Endothelial cell of umbilical vein (primary cell): ENCODE results near the gene PRKCZ. TPM values are rescaled to one million over a fixed set of nuclear protein-coding genes. Genes with fewer than 3 reads are reported as not detected.

Experiments used
- BruUV-seq: library from RNA; stranded (reverse); fragments of 400-500 nt; replicated peaks from 2 replicates; lab custom pipeline; 2021; lab: Mats Ljungman, UMichigan
- CTCF ChIA-PET: fragments of 300-600, 350-600 bp; sonication (Branson Sonifier 250); formaldehyde crosslinking; loops from one replicate; lab custom pipeline; 2021; ENCODE audit warnings: antibody characterized with exemption, inconsistent platforms; lab: Charles Lee
- POLR2A ChIA-PET: fragments of 300-600, 350-600 bp; sonication (Branson Sonifier 250); formaldehyde crosslinking; loops from one replicate; lab custom pipeline; 2021; ENCODE audit warnings: antibody characterized with exemption, inconsistent platforms; lab: Charles Lee
- DNase-seq: peaks from one replicate; pipeline ENCODE4 v3.0.0-alpha.2; 2011; ENCODE audit warnings: low read depth, low spot score
- FAIRE-seq: peaks from 2 replicates; lab custom pipeline; 2011; peaks lifted over from hg19 to GRCh38; lab: Jason Lieb, UNC
- H2AFZ ChIP-seq: 2 replicates; pipeline ENCODE4 v1.6.0; 2012; ENCODE audit warnings: low read depth, low read length, control low read depth, inconsistent platforms
- H3K27ac ChIP-seq: 2 replicates; pipeline ENCODE4 v1.5.1; 2011; ENCODE audit warnings: low read depth, mild to moderate bottlenecking, control low read depth, low read length, moderate library complexity; ENCODE audit not compliant: insufficient read depth
- H3K27me3 ChIP-seq, 2 experiments: 2 replicates each; pipeline versions ENCODE4 v1.6.0 to v1.6.1; 2011; ENCODE audit warnings: low read length in 2 of 2, mixed read lengths in 1 of 2; ENCODE audit not compliant: control insufficient read depth in 2 of 2, insufficient read depth in 2 of 2
- H3K36me3 ChIP-seq, 2 experiments: 2 replicates in 1 of 2; 3 replicates in 1 of 2; pipeline ENCODE4 v1.5.1; 2011; ENCODE audit warnings: low read length in 2 of 2, mild to moderate bottlenecking in 1 of 2, moderate library complexity in 1 of 2; ENCODE audit not compliant: control insufficient read depth in 2 of 2, insufficient read depth in 2 of 2; ENCODE audit errors: extremely low read depth in 1 of 2
- H3K4me1 ChIP-seq: 3 replicates; pipeline ENCODE4 v1.5.1; 2011; ENCODE audit warnings: mild to moderate bottlenecking, low read length; ENCODE audit not compliant: control insufficient read depth, insufficient read depth; ENCODE audit errors: extremely low read depth
- H3K4me2 ChIP-seq: 2 replicates; pipeline ENCODE4 v1.6.1; 2011; ENCODE audit warnings: low read length, control low read depth, mixed read lengths; ENCODE audit not compliant: insufficient read depth
- H3K4me3 ChIP-seq, 3 experiments: fragments of 200-600 bp in 1 of 3; sonication (generic), shearing (Covaris generic) in 1 of 3; replicated peaks in 1 of 3; 2 replicates each; pipeline ENCODE4 v1.5.1; 2011 to 2016; ENCODE audit warnings: control low read depth in 3 of 3, low read length in 3 of 3, mild to moderate bottlenecking in 2 of 3, inconsistent platforms in 1 of 3, low read depth in 1 of 3, moderate library complexity in 1 of 3; ENCODE audit not compliant: insufficient read depth in 1 of 3
- H3K79me2 ChIP-seq: 2 replicates; pipeline ENCODE4 v1.6.0; 2012; ENCODE audit warnings: low read length, inconsistent platforms; ENCODE audit not compliant: control insufficient read depth, insufficient read depth
- H3K9ac ChIP-seq: replicated peaks from 2 replicates; pipeline ENCODE3; 2011; ENCODE audit warnings: low read length, control low read depth; ENCODE audit not compliant: insufficient read depth; ENCODE audit errors: extremely low read depth
- H3K9me1 ChIP-seq: replicated peaks from 3 replicates; pipeline ENCODE4 v1.6.0; 2011; ENCODE audit warnings: mild to moderate bottlenecking, low read length; ENCODE audit not compliant: control insufficient read depth, insufficient read depth; ENCODE audit errors: extremely low read depth
- H3K9me3 ChIP-seq: replicated peaks from 2 replicates; pipeline ENCODE4 v1.5.1; 2012; ENCODE audit warnings: low read length, inconsistent platforms; ENCODE audit not compliant: control insufficient read depth, insufficient read depth
- H4K20me1 ChIP-seq: replicated peaks from 2 replicates; pipeline ENCODE3; 2011; ENCODE audit warnings: mild to moderate bottlenecking, low read length; ENCODE audit not compliant: control insufficient read depth, insufficient read depth; ENCODE audit errors: extremely low read depth
- EZH2 ChIP-seq: IDR thresholded peaks from 2 replicates; pipeline ENCODE4 v1.6.1; 2012; ENCODE audit warnings: borderline replicate concordance, low read depth, mild to moderate bottlenecking, moderate library complexity, low read length, inconsistent platforms; ENCODE audit not compliant: severe bottlenecking
- GATA2 ChIP-seq: IDR thresholded peaks from 2 replicates; pipeline ENCODE4 v1.7.0; 2011; ENCODE audit warnings: low read depth, mild to moderate bottlenecking, moderate library complexity, mixed read lengths, low read length; ENCODE audit not compliant: insufficient read length, insufficient read depth
- JUN ChIP-seq: IDR thresholded peaks from 2 replicates; pipeline ENCODE4 v1.6.1; 2011; ENCODE audit warnings: borderline replicate concordance, low read depth; ENCODE audit not compliant: insufficient read length, insufficient read depth
- MYC ChIP-seq: IDR thresholded peaks from one replicate; pipeline ENCODE4 v1.6.1; 2011; ENCODE audit warnings: mild to moderate bottlenecking, low read depth, low read length
- POLR2A ChIP-seq: IDR thresholded peaks from 2 replicates; pipeline ENCODE4 v1.6.1; 2012; ENCODE audit warnings: low read depth, mild to moderate bottlenecking, control low read depth, low read length
- POLR2AphosphoS5 ChIP-seq: IDR thresholded peaks from 2 replicates; pipeline ENCODE4 v1.6.1; 2012; ENCODE audit warnings: low read depth, mild to moderate bottlenecking, control low read depth, low read length, moderate library complexity; ENCODE audit not compliant: insufficient read depth
- dilution Hi-C: fragments of 300-500 bp; cut with MboI; formaldehyde crosslinking; loops from one replicate; pipeline ENCODE4 v1.15.0; 2019; ENCODE audit warnings: low sequenced_read_pairs; ENCODE audit not compliant: extremely low pct_ligation_motif_present
- intact Hi-C: fragments of 100-400 bp; cut with micrococcal nuclease; formaldehyde crosslinking; loops from one replicate; pipeline ENCODE4 v1.10.0; 2022
- polyA plus RNA-seq, 4 experiments: library from polyadenylated mRNA; depleted of rRNA in 3 of 4; stranded (reverse) in 3 of 4; unstranded in 1 of 4; fragments of >200 nt; gene quantifications; 2 replicates each; pipeline versions ENCODE4 v1.2.1 to v1.2.3, GENCODE V29; 2011 to 2012; ENCODE audit warnings: missing spikeins in 1 of 4
- total RNA-seq: library from RNA; stranded (reverse); gene quantifications from 2 replicates; pipeline ENCODE4 v1.2.3, GENCODE V29; 2021
- TF ChIP-seq, protein P1 (sequence below), 2 donors: IDR thresholded peaks; 1 replicate in 1 of 2; 2 replicates in 1 of 2; pipeline ENCODE4 v1.5.1; 2011; ENCODE audit warnings: low read length in 2 of 2, mild to moderate bottlenecking in 2 of 2, moderate library complexity in 2 of 2, control low read depth in 1 of 2, inconsistent platforms in 1 of 2, low read depth in 1 of 2; ENCODE audit not compliant: insufficient read depth in 1 of 2; ENCODE audit errors: extremely low read depth in 1 of 2

PRKCZ gene
- total and polyA plus RNA-seq, 2 donors (not counting 3 experiments of a cell fraction or from before 2014, with no cell fraction given) = 0.22 to 1.7 TPM

DNA sequence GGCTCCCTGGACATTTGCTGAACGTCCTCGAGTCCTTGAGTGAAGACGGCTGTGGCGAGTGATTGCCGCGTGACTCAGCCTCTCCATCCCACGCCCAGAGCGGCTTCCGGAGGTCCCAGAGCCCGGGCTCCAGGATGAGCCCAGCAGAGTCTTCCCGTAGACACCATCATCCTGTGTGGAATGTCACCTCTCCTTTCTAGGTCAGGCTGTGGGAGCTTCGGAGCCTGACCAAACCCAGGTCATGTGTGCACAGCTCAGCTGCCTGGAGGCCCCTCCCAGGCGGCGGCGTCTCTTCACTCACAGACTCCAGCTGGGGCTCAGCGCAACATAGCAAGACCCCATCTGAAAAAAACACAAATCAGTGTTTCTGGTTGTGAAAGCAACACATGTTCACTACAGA is 38.2 kb downstream of the PRKCZ start:
- H3K4me2 ChIP-seq = no peak overlapping the region

DNA sequence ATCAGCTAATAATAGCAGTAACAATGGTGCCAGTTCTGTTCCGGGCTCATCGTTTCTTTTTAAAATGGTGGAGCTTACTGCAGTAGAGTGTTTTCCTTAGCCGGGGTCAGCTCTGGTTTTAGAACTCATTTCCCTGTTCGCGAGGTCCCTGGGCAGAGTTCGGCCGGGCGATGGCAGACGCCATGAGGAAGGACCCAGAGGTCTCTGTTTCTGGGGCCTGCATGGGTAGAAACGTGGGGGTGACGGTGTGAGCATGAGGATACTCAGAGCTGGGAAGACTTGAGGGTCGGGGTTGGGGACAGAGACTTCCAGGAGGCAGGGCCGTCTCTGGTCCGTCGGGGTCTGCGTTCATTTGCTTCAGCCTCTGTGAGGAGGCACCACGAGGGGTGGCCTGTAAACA is 38.8 kb downstream of the PRKCZ start:
- no peak overlapping the region for H3K9ac ChIP-seq
- H3K4me1 ChIP-seq = no peaks in the 10 kb centered on the region
- no peaks in the 10 kb centered on the region for H4K20me1 ChIP-seq
- FAIRE-seq = no peak
- no peaks in the 10 kb centered on the region for H3K36me3 ChIP-seq
- no peak overlapping the region for H3K4me2 ChIP-seq
- no peaks in the 10 kb centered on the region for H3K79me2 ChIP-seq
- dilution Hi-C loops = no loop called here
- no peak overlapping the region for H2AFZ ChIP-seq
- H3K9me3 ChIP-seq = no peaks in the 10 kb centered on the region
- no peaks in the 10 kb centered on the region for H3K27me3 ChIP-seq
- intact Hi-C loops = no loop called here
- TF ChIP-seq, protein P1, sequence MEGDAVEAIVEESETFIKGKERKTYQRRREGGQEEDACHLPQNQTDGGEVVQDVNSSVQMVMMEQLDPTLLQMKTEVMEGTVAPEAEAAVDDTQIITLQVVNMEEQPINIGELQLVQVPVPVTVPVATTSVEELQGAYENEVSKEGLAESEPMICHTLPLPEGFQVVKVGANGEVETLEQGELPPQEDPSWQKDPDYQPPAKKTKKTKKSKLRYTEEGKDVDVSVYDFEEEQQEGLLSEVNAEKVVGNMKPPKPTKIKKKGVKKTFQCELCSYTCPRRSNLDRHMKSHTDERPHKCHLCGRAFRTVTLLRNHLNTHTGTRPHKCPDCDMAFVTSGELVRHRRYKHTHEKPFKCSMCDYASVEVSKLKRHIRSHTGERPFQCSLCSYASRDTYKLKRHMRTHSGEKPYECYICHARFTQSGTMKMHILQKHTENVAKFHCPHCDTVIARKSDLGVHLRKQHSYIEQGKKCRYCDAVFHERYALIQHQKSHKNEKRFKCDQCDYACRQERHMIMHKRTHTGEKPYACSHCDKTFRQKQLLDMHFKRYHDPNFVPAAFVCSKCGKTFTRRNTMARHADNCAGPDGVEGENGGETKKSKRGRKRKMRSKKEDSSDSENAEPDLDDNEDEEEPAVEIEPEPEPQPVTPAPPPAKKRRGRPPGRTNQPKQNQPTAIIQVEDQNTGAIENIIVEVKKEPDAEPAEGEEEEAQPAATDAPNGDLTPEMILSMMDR (IDR thresholded peaks at IDR 0.05; ENCODE audit: extremely low read depth in 1 of 2, insufficient read depth in 1 of 2, low read depth in 1 of 2, low read length in 2 of 2) = no peak
- TF ChIP-seq MYC = no peak
- no peak for TF ChIP-seq EZH2
- TF ChIP-seq POLR2A = no peak
- TF ChIP-seq GATA2 = no peak
- TF ChIP-seq JUN = no peak
- H3K27ac ChIP-seq = no peak overlapping the region
- ChIA-PET CTCF (interaction anchor here (1.0 to 3.2 kb wide), 2 partner anchors 51 to 86 kb away, joined by 3 to 27 read pairs; no protein-coding TSS in a partner anchor), POLR2A (no interaction called here)
- no peaks in the 10 kb centered on the region for H3K9me1 ChIP-seq
- DNase-seq = no peak
- H3K4me3 ChIP-seq = no peak overlapping the region
- BruUV-seq = no TSS peak

More for the DNA sequence above, 38.2 kb downstream of the PRKCZ start:
- FAIRE-seq (no peak), DNase-seq (no peak)
- H3K9ac ChIP-seq = no peak overlapping the region
- H4K20me1 ChIP-seq = no peaks in the 10 kb centered on the region
- H3K79me2 ChIP-seq = no peaks in the 10 kb centered on the region
- intact Hi-C loops (no loop called here), dilution Hi-C loops (no loop called here)
- no peaks in the 10 kb centered on the region for H3K9me1 ChIP-seq
- H2AFZ ChIP-seq = no peak overlapping the region
- H3K27ac ChIP-seq = no peak overlapping the region
- no peaks in the 10 kb centered on the region for H3K4me1 ChIP-seq
- CTCF ChIA-PET = interaction anchor here (1.0 to 3.2 kb wide), 2 partner anchors 52 to 86 kb away, joined by 3 to 27 read pairs; no protein-coding TSS in a partner anchor
- no TSS peak for BruUV-seq
- no peaks in the 10 kb centered on the region for H3K27me3 ChIP-seq
- H3K9me3 ChIP-seq = no peaks in the 10 kb centered on the region
- POLR2A ChIA-PET = no interaction called here
- no peak for TF ChIP-seq POLR2AphosphoS5
- no peak overlapping the region for H3K4me3 ChIP-seq
- no peaks in the 10 kb centered on the region for H3K36me3 ChIP-seq
